WERI-Rb-1 (cell line): ENCODE measurements around the gene TP63.

Experiments used
- DNase-seq: peaks from one replicate; pipeline ENCODE4 v3.0.0-alpha.2; 2020
- H3K27ac ChIP-seq: fragments of 250-450 bp; sonication (Bioruptor Pico); 2 replicates; pipeline ENCODE4 v1.5.1; 2020; ENCODE audit warnings: mild to moderate bottlenecking, moderate library complexity
- H3K27me3 ChIP-seq: fragments of 250-450 bp; sonication (Bioruptor Pico); 2 replicates; pipeline ENCODE4 v1.5.1; 2021; ENCODE audit warnings: mild to moderate bottlenecking, low read depth, moderate library complexity; ENCODE audit not compliant: insufficient read depth, severe bottlenecking
- H3K36me3 ChIP-seq: fragments of 250-450 bp; sonication (Bioruptor Pico); 2 replicates; pipeline ENCODE4 v1.5.1; 2020; ENCODE audit warnings: mild to moderate bottlenecking, moderate library complexity
- H3K4me3 ChIP-seq: 2 replicates; pipeline ENCODE4 v1.5.1; 2011; ENCODE audit warnings: low read depth, mild to moderate bottlenecking, control low read depth, low read length
- H3K9me3 ChIP-seq: fragments of 250-450 bp; sonication (Bioruptor Pico); 2 replicates; pipeline ENCODE4 v1.5.1; 2021; ENCODE audit warnings: mild to moderate bottlenecking, moderate library complexity; ENCODE audit not compliant: severe bottlenecking
- CTCF ChIP-seq: IDR thresholded peaks from 2 replicates; pipeline ENCODE4 v1.5.1; 2011; ENCODE audit warnings: low read depth, mild to moderate bottlenecking, control low read depth, inconsistent platforms, low read length

Gene TP63

GRCh38 chr3:189803254-189803653, 172.1 kb downstream of the TP63 start:
- Histone ChIP-seq H3K27ac (no peak overlapping the region), H3K9me3 (no peaks in the 10 kb centered on the region), H3K27me3 (no peaks in the 10 kb centered on the region), H3K36me3 (no peaks in the 10 kb centered on the region), H3K4me3 (no peak overlapping the region)
- no peak for TF ChIP-seq CTCF
- no peak for DNase-seq

GRCh38 chr3:189805375-189806067, 174.3 kb downstream of the TP63 start:
- H3K4me3 ChIP-seq = no peak overlapping the region
- no peaks in the 10 kb centered on the region for H3K27me3 ChIP-seq
- DNase-seq = no peak
- H3K27ac ChIP-seq = no peak overlapping the region
- no peak for TF ChIP-seq CTCF
- H3K36me3 ChIP-seq = no peaks in the 10 kb centered on the region
- H3K9me3 ChIP-seq = no peaks in the 10 kb centered on the region

GRCh38 chr3:189806171-189806951, 175.2 kb downstream of the TP63 start:
- Histone ChIP-seq H3K4me3 (no peak overlapping the region), H3K36me3 (no peaks in the 10 kb centered on the region), H3K27me3 (no peaks in the 10 kb centered on the region), H3K9me3 (no peaks in the 10 kb centered on the region), H3K27ac (no peak overlapping the region)
- DNase-seq = no peak
- TF ChIP-seq CTCF = no peak

GRCh38 chr3:189808246-189809007, 177.2 kb downstream of the TP63 start:
- no peaks in the 10 kb centered on the region for H3K27me3 ChIP-seq
- TF ChIP-seq CTCF = no peak

GRCh38 chr3:189809583-189809982, 178.4 kb downstream of the TP63 start:
- DNase-seq = no peak
- H3K4me3 ChIP-seq = no peak overlapping the region
- H3K27ac ChIP-seq = no peak overlapping the region
- TF ChIP-seq CTCF = no peak
- no peaks in the 10 kb centered on the region for H3K9me3 ChIP-seq
- no peaks in the 10 kb centered on the region for H3K36me3 ChIP-seq
- H3K27me3 ChIP-seq = no peaks in the 10 kb centered on the region

More at GRCh38 chr3:189808246-189809007, 177.2 kb downstream of the TP63 start:
- no peak overlapping the region for H3K4me3 ChIP-seq
- H3K27ac ChIP-seq = no peak overlapping the region
- H3K9me3 ChIP-seq = no peaks in the 10 kb centered on the region
- H3K36me3 ChIP-seq = no peaks in the 10 kb centered on the region
- DNase-seq = no peak
